Measurements from ENCODE around the gene GPR3.

DNA sequence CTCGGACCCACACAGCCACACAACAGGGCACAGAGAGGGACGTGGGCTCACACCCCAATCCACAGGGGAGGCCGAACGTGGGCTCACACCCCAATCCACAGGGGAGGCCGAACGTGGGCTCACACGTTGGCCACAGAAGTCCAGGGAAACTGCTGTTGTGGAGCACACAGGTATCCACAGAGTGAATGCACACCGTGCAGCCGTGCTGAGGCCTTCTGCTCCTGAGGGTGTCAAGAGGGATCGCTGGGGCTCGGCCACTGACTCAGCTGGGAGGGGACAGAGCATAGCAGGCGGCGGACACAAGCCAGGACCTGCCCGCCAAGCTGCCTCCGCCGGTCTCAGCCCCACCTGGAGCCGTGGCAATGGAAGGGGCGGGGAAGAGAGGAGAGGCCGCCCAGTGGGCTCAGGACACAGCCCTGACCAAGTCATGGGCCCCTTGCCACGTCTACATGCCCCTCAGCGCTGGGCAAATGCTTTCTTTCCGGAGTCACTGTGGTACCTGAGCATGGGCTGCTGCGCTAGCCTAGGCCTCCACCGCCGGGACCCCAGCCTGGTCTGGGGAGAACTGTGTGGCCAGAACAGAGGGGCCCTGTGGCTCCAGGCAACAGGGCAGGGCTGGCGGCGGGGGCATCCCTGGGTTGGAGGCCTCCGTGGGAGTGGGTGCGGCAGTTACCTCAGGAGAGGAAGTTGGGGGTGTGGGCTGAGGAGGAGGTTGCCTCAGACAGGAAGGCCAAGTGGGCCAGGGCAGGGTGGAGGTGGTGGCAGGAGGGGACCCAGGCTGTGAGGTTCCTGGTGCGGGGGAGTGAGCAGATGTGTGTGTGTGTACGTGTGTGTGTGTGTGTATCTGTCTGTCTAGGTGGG, 49.4 kb upstream of the GPR3 start:
- no peak for TF ChIP-seq POLR2A (IDR thresholded peaks at IDR 0.05)
- TF ChIP-seq, protein P1, sequence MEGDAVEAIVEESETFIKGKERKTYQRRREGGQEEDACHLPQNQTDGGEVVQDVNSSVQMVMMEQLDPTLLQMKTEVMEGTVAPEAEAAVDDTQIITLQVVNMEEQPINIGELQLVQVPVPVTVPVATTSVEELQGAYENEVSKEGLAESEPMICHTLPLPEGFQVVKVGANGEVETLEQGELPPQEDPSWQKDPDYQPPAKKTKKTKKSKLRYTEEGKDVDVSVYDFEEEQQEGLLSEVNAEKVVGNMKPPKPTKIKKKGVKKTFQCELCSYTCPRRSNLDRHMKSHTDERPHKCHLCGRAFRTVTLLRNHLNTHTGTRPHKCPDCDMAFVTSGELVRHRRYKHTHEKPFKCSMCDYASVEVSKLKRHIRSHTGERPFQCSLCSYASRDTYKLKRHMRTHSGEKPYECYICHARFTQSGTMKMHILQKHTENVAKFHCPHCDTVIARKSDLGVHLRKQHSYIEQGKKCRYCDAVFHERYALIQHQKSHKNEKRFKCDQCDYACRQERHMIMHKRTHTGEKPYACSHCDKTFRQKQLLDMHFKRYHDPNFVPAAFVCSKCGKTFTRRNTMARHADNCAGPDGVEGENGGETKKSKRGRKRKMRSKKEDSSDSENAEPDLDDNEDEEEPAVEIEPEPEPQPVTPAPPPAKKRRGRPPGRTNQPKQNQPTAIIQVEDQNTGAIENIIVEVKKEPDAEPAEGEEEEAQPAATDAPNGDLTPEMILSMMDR (IDR thresholded peaks at IDR 0.05): no peak
- peak; percentile 37 to 50 for TF ChIP-seq POLR2AphosphoS5 (IDR thresholded peaks at IDR 0.05; ENCODE audit: insufficient read depth in 1 of 2, low read depth in 1 of 2)

Measured in vagina (tissue), 2 donors.